GM20431 (cell line): Measurements from ENCODE around the gene PLTP.

ENCODE experiments used
- in situ Hi-C: fragments of 300-500 bp; cut with MseI, MboI; formaldehyde crosslinking; loops from one replicate; pipeline ENCODE4 v1.15.0; 2020; ENCODE audit warnings: low sequenced_read_pairs; ENCODE audit not compliant: unreplicated experiment

PLTP gene

GRCh38 chr20:45857114-45857881, 54.7 kb downstream of the PLTP start, which contains the start of the genes ACOT8 and ZSWIM3:
Gene ACOT8, minus strand, starts transcription at chr20:45857392. Its CDS starts 77 bp downstream, at chr20:45857315.
Gene ZSWIM3, plus strand, starts transcription at chr20:45857614. Its CDS starts 212 bp downstream, at chr20:45857826.
- in situ Hi-C loops = no loop called here

GRCh38 chr20:45853484-45853883, 58.5 kb downstream of the PLTP start:
- in situ Hi-C loops = no loop called here

GRCh38 chr20:45852326-45852725, 59.6 kb downstream of the PLTP start:
- in situ Hi-C loops = no loop called here

GRCh38 chr20:45851501-45851900, 60.5 kb downstream of the PLTP start:
- in situ Hi-C loops = no loop called here

- in situ Hi-C loops = no loop called here
Observed at GRCh38 chr20:45850926-45851325, 61.0 kb downstream of the PLTP start.

- in situ Hi-C loops = no loop called here
Observed at GRCh38 chr20:45850238-45850637, 61.7 kb downstream of the PLTP start.

GRCh38 chr20:45848969-45849582, 62.9 kb downstream of the PLTP start:
- in situ Hi-C loops = no loop called here
